Ovary (tissue), 9 donors: ENCODE data around the gene SLCO6A1. TPM values are rescaled to one million over a fixed set of nuclear protein-coding genes. Genes with fewer than 3 reads are reported as not detected.

Experiments
- DNase-seq, 5 donors: peaks; one replicate each; pipeline ENCODE4 v3.0.0-alpha.2; 2019 to 2020
- H3K27ac ChIP-seq, 2 donors: fragments of 200-600 bp; one replicate each; pipeline versions ENCODE4 v1.5.1 to v1.8.0; 2019 to 2022
- H3K27me3 ChIP-seq: fragments of 200-600 bp; one replicate; pipeline ENCODE4 v1.8.0; 2022
- H3K36me3 ChIP-seq: fragments of 200-600 bp; sonication (generic); one replicate; pipeline ENCODE4 v1.5.1; 2019
- H3K4me1 ChIP-seq: one replicate; pipeline ENCODE4 v1.8.1; 2013; ENCODE audit warnings: mild to moderate bottlenecking, moderate library complexity; ENCODE audit not compliant: insufficient read depth
- H3K4me3 ChIP-seq: fragments of 200-600 bp; sonication (generic); one replicate; pipeline ENCODE4 v1.5.1; 2017
- H3K9me3 ChIP-seq, 2 donors: fragments of 200-600 bp in 1 of 2; sonication (generic) in 1 of 2; one replicate each; pipeline versions ENCODE4 v1.5.1 to v1.8.1; 2013 to 2019; ENCODE audit warnings: mild to moderate bottlenecking in 1 of 2, moderate library complexity in 1 of 2
- CTCF ChIP-seq, 3 donors: fragments of 450-650 bp in 2 of 3; fragments of 200-600 bp in 1 of 3; IDR thresholded peaks; one replicate each; pipeline versions ENCODE4 v1.5.1 to v1.8.0; 2016 to 2022; ENCODE audit warnings: antibody characterized with exemption in 3 of 3, mild to moderate bottlenecking in 1 of 3
- EP300 ChIP-seq: sonication (generic); formaldehyde crosslinking; IDR thresholded peaks from one replicate; pipeline ENCODE4 v1.6.1; 2017; ENCODE audit warnings: antibody characterized with exemption
- POLR2A ChIP-seq: fragments of 450-650 bp; IDR thresholded peaks from one replicate; pipeline ENCODE4 v1.6.1; 2017; ENCODE audit warnings: antibody characterized with exemption, mild to moderate bottlenecking, moderate library complexity
- WGBS, 3 donors: extraction: QIAGEN DNeasy Blood & Tissue Kit in 1 of 3; methylation state at CpG; one replicate each; pipeline versions ENCODE4 v1.1.5 to v1.1.7; 2013 to 2017; 5-methylcytosine and 5-hydroxymethylcytosine counted together
- intact Hi-C, 4 donors: fragments of 100-400 bp; cut with DNase I; formaldehyde crosslinking; loops; one replicate each; pipeline versions ENCODE4 v1.11.0 to v1.15.1; 2022 to 2023
- polyA plus RNA-seq, 2 donors: library from polyadenylated mRNA; stranded (reverse); fragments of 200-250 nt in 1 of 2; fragments of 350-450 nt in 1 of 2; fragmentation: Illumina TruSeq in 1 of 2; extraction: RNeasy Lipid Tissue Mini Kit (QIAGEN cat#74804) in 1 of 2; gene quantifications; one replicate each; pipeline ENCODE4 v1.2.3, GENCODE V29; 2013 to 2014
- total RNA-seq, 7 donors: library from RNA; depleted of rRNA in 2 of 7; stranded (reverse); fragments of >200 nt in 2 of 7; fragmentation: NEBNext Ultra II Directional in 3 of 7; extraction: Animal tissue kit (Norgen Biotek cat#: 25700) in 3 of 7; gene quantifications; one replicate each; pipeline versions ENCODE4 v1.1.0 to v1.2.4, GENCODE V29; 2016 to 2023
- donor health status: DM: no; HTN: no; CAD: no; lungs with moderate emphysema.
- donor health status: DM: no; HTN: no; CAD: no.
- donor health status: Bipolar disorder and iron deficiency.
- donor health status: DM: yes; HTN: yes; CAD: no.
- donor health status: DM: no; HTN: no; CAD: no.
- donor health status: DM: yes; HTN: yes; CAD: no.

The SLCO6A1 gene
- total and polyA plus RNA-seq, 9 donors = not detected

- intact Hi-C loops = no loop called here
- Histone ChIP-seq H3K27ac (no peak overlapping the region), H3K27me3 (no peaks in the 10 kb centered on the region), H3K4me3 (no peak overlapping the region), H3K9me3 (no peaks in the 10 kb centered on the region), H3K36me3 (no peaks in the 10 kb centered on the region), H3K4me1 (no peaks in the 10 kb centered on the region)
- TF ChIP-seq EP300 (no peak), POLR2A (no peak), CTCF (IDR thresholded peaks at IDR 0.05) (no peak)
- no peak for DNase-seq
- WGBS, 3 donors = 46 to 67% (median 46%) methylated on average over 2 of the region's 2 CpGs
These were observed 65.3 kb downstream of the SLCO6A1 start for GRCh38 chr5:102433473-102433872.

- Histone ChIP-seq H3K9me3 (no peaks in the 10 kb centered on the region), H3K27me3 (no peaks in the 10 kb centered on the region), H3K4me1 (no peaks in the 10 kb centered on the region), H3K27ac (no peak overlapping the region), H3K36me3 (no peaks in the 10 kb centered on the region), H3K4me3 (no peak overlapping the region)
- no peak for TF ChIP-seq CTCF (IDR thresholded peaks at IDR 0.05)
- no peak for TF ChIP-seq EP300
- TF ChIP-seq POLR2A = no peak
- WGBS, 3 donors = 71 to 79% (median 75%) methylated on average over 3 of the region's 3 CpGs
- intact Hi-C loops = no loop called here
- DNase-seq = peak in 1 of 5 donors; percentile 20
These were observed 77.2 kb downstream of the SLCO6A1 start for GRCh38 chr5:102421647-102422046.

- H3K27me3 ChIP-seq = no peaks in the 10 kb centered on the region
- intact Hi-C loops = no loop called here
- H3K4me1 ChIP-seq = no peaks in the 10 kb centered on the region
- H3K9me3 ChIP-seq = no peaks in the 10 kb centered on the region
- H3K36me3 ChIP-seq = no peaks in the 10 kb centered on the region
- 80 to 88% (median 81%) methylated on average over 1 of the region's 1 CpG for WGBS, 3 donors
- no peak overlapping the region for H3K27ac ChIP-seq
- DNase-seq = no peak
- no peak overlapping the region for H3K4me3 ChIP-seq
- TF ChIP-seq CTCF (IDR thresholded peaks at IDR 0.05) (no peak), POLR2A (no peak), EP300 (no peak)
These were observed 80.3 kb downstream of the SLCO6A1 start for GRCh38 chr5:102418531-102418930.

- DNase-seq = no peak
- H3K27ac ChIP-seq = no peak overlapping the region
These were observed 84.4 kb downstream of the SLCO6A1 start for GRCh38 chr5:102414448-102414847.

More at GRCh38 chr5:102414448-102414847, 84.4 kb downstream of the SLCO6A1 start:
- H3K9me3 ChIP-seq = no peaks in the 10 kb centered on the region
- no peaks in the 10 kb centered on the region for H3K27me3 ChIP-seq
- H3K4me3 ChIP-seq = no peak overlapping the region
- H3K4me1 ChIP-seq = no peaks in the 10 kb centered on the region
- H3K36me3 ChIP-seq = no peaks in the 10 kb centered on the region
- intact Hi-C loops = no loop called here
- no peak for TF ChIP-seq EP300
- no peak for TF ChIP-seq POLR2A
- no peak for TF ChIP-seq CTCF (IDR thresholded peaks at IDR 0.05)
- 80 to 90% (median 81%) methylated on average over 6 of the region's 6 CpGs for WGBS, 3 donors
